HEK293 (cell line): ENCODE data around the gene TNFAIP8L3.

Source experiments
- CTCF ChIA-PET: fragments of 350-600 bp; formaldehyde crosslinking; extraction: SDS; loops from one replicate; lab custom pipeline; 2021; ENCODE audit warnings: antibody characterized with exemption; lab: Yijun Ruan, JAX
- POLR2A ChIA-PET: fragments of 300-600 bp; formaldehyde crosslinking; extraction: SDS; loops from one replicate; lab custom pipeline; 2020; ENCODE audit warnings: antibody characterized with exemption, inconsistent platforms; lab: Yijun Ruan, JAX
- H3K27ac ChIP-seq: fragments of 200-500 bp; sonication (Bioruptor generic); 2 replicates; pipeline ENCODE4 v1.5.1; 2014; ENCODE audit warnings: low read depth, low read length, control low read depth, inconsistent platforms; ENCODE audit errors: extremely low read depth
- H3K36me3 ChIP-seq, 2 experiments: fragments of 200-500 bp in 1 of 2; sonication (Bioruptor generic) in 1 of 2; 1 replicate in 1 of 2; 2 replicates in 1 of 2; pipeline ENCODE4 v1.5.1; 2014 to 2017; ENCODE audit warnings: inconsistent platforms in 2 of 2, low read length in 2 of 2; ENCODE audit not compliant: control insufficient read depth in 2 of 2, insufficient read depth in 1 of 2
- H3K4me1 ChIP-seq: fragments of 200-500 bp; sonication (Bioruptor generic); 2 replicates; pipeline ENCODE4 v1.5.1; 2014; ENCODE audit warnings: mild to moderate bottlenecking, low read length, inconsistent platforms; ENCODE audit not compliant: control insufficient read depth, insufficient read depth
- H3K4me3 ChIP-seq: 2 replicates; pipeline ENCODE4 v1.5.1; 2011; ENCODE audit warnings: low read depth, mild to moderate bottlenecking, control low read depth, low read length, moderate library complexity
- H3K9me3 ChIP-seq: fragments of 200-500 bp; sonication (Bioruptor generic); 2 replicates; pipeline ENCODE4 v1.5.1; 2014; ENCODE audit warnings: low read depth, low read length, inconsistent platforms; ENCODE audit not compliant: control insufficient read depth, insufficient read depth
- GFI1B ChIP-seq: fragments of 450-650 bp; formaldehyde crosslinking; IDR thresholded peaks from 2 replicates; pipeline ENCODE4 v1.5.1; 2016; ENCODE audit warnings: missing biosample characterization, missing genetic modification characterization
- GLI2 ChIP-seq: fragments of 450-650 bp; formaldehyde crosslinking; IDR thresholded peaks from 2 replicates; pipeline ENCODE4; 2017; ENCODE audit warnings: missing biosample characterization, missing genetic modification characterization, low read depth, borderline replicate concordance
- ZBTB17 ChIP-seq: fragments of 450-650 bp; formaldehyde crosslinking; IDR thresholded peaks from 2 replicates; pipeline ENCODE4 v1.5.1; 2016; ENCODE audit warnings: missing biosample characterization, missing genetic modification characterization
- ZBTB20 ChIP-seq: fragments of 450-650 bp; formaldehyde crosslinking; IDR thresholded peaks from 2 replicates; pipeline ENCODE4 v1.5.1; 2016; ENCODE audit warnings: missing biosample characterization, missing genetic modification characterization
- ZFP69B ChIP-seq: fragments of 450-650 bp; formaldehyde crosslinking; IDR thresholded peaks from 2 replicates; pipeline ENCODE4 v1.5.1; 2016; ENCODE audit warnings: missing biosample characterization, missing genetic modification characterization
- ZNF10 ChIP-seq: fragments of 450-650 bp; formaldehyde crosslinking; IDR thresholded peaks from 2 replicates; pipeline ENCODE4 v1.5.1; 2017; ENCODE audit warnings: missing biosample characterization, missing genetic modification characterization
- ZNF157 ChIP-seq: fragments of 450-650 bp; formaldehyde crosslinking; IDR thresholded peaks from 2 replicates; pipeline ENCODE4 v1.5.1; 2016; ENCODE audit warnings: missing biosample characterization, missing genetic modification characterization
- ZNF274 ChIP-seq, 2 experiments: fragments of 200-500 bp in 1 of 2; fragments of 450-650 bp in 1 of 2; sonication (Bioruptor generic) in 1 of 2; formaldehyde crosslinking in 1 of 2; IDR thresholded peaks; 2 replicates each; pipeline versions ENCODE4 v1.5.1 to v1.6.1; 2014 to 2016; ENCODE audit warnings: borderline replicate concordance in 1 of 2, inconsistent platforms in 1 of 2, low read length in 1 of 2, missing biosample characterization in 1 of 2, missing genetic modification characterization in 1 of 2
- ZNF280D ChIP-seq: fragments of 450-650 bp; formaldehyde crosslinking; IDR thresholded peaks from 2 replicates; pipeline ENCODE4 v1.5.1; 2016; ENCODE audit warnings: missing biosample characterization, missing genetic modification characterization
- ZNF394 ChIP-seq: fragments of 450-650 bp; formaldehyde crosslinking; IDR thresholded peaks from 2 replicates; pipeline ENCODE4 v1.5.1; 2016; ENCODE audit warnings: missing biosample characterization, missing genetic modification characterization, mild to moderate bottlenecking, moderate library complexity, borderline replicate concordance
- ZNF548 ChIP-seq: fragments of 450-650 bp; formaldehyde crosslinking; IDR thresholded peaks from 2 replicates; pipeline ENCODE4 v1.5.1; 2016; ENCODE audit warnings: missing biosample characterization, missing genetic modification characterization
- ZNF555 ChIP-seq: fragments of 450-650 bp; formaldehyde crosslinking; conservative IDR thresholded peaks from 2 replicates; pipeline ENCODE4 v1.5.1; 2017; ENCODE audit warnings: missing biosample characterization, mild to moderate bottlenecking, missing genetic modification characterization, inconsistent platforms
- ZNF558 ChIP-seq: fragments of 450-650 bp; formaldehyde crosslinking; IDR thresholded peaks from 2 replicates; pipeline ENCODE4 v1.5.1; 2016; ENCODE audit warnings: missing biosample characterization, missing genetic modification characterization
- ZNF596 ChIP-seq: fragments of 450-650 bp; IDR thresholded peaks from 2 replicates; pipeline ENCODE4 v1.5.0; 2018; ENCODE audit warnings: missing biosample characterization, mild to moderate bottlenecking, missing genetic modification characterization, moderate library complexity
- ZNF623 ChIP-seq: fragments of 450-650 bp; formaldehyde crosslinking; IDR thresholded peaks from 2 replicates; pipeline ENCODE4 v1.5.1; 2016; ENCODE audit warnings: missing biosample characterization, missing genetic modification characterization
- ZNF701 ChIP-seq: fragments of 450-650 bp; formaldehyde crosslinking; IDR thresholded peaks from 2 replicates; pipeline ENCODE4 v1.5.1; 2016; ENCODE audit warnings: missing biosample characterization, missing genetic modification characterization
- ZNF768 ChIP-seq: fragments of 450-650 bp; formaldehyde crosslinking; IDR thresholded peaks from 2 replicates; pipeline ENCODE4 v1.5.1; 2018; ENCODE audit warnings: missing biosample characterization, mild to moderate bottlenecking, missing genetic modification characterization
- TF ChIP-seq, protein P1 (sequence below): fragments of 450-650 bp; formaldehyde crosslinking; IDR thresholded peaks from 2 replicates; pipeline ENCODE4 v1.5.1; 2016; ENCODE audit warnings: missing biosample characterization, missing genetic modification characterization
- TF ChIP-seq, protein P2 (sequence below): fragments of 450-650 bp; formaldehyde crosslinking; IDR thresholded peaks from 2 replicates; pipeline ENCODE4 v1.5.1; 2016; ENCODE audit warnings: missing biosample characterization, missing genetic modification characterization
- TF ChIP-seq, protein P3 (sequence below): fragments of 450-650 bp; formaldehyde crosslinking; IDR thresholded peaks from 2 replicates; pipeline ENCODE4 v1.5.1; 2016; ENCODE audit warnings: missing biosample characterization, missing genetic modification characterization
- TF ChIP-seq, protein P4 (sequence below): fragments of 450-650 bp; formaldehyde crosslinking; IDR thresholded peaks from 2 replicates; pipeline ENCODE4 v1.5.0; 2017; ENCODE audit warnings: missing biosample characterization, missing genetic modification characterization, borderline replicate concordance

Gene TNFAIP8L3

DNA sequence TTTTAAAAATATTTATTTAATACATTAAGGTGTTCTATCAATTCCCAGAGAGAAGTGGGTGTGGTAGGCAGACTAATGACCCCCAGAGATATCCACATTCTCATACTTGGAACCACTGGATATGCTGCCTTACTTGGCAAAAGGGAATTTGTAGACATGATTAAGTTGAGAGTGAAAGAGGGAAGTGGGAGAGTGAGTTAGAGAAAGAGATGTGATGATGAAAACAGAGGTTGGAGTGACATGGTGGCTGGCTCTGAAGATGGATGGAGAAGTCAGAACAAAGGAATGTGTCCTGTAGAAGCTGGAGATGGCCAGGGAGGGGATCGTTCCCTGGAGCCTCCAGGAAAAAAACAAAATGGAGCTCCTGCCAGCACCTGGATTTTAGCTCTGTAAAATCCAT is 32.0 kb downstream of the TNFAIP8L3 start (continued):
- TF ChIP-seq, protein P1, sequence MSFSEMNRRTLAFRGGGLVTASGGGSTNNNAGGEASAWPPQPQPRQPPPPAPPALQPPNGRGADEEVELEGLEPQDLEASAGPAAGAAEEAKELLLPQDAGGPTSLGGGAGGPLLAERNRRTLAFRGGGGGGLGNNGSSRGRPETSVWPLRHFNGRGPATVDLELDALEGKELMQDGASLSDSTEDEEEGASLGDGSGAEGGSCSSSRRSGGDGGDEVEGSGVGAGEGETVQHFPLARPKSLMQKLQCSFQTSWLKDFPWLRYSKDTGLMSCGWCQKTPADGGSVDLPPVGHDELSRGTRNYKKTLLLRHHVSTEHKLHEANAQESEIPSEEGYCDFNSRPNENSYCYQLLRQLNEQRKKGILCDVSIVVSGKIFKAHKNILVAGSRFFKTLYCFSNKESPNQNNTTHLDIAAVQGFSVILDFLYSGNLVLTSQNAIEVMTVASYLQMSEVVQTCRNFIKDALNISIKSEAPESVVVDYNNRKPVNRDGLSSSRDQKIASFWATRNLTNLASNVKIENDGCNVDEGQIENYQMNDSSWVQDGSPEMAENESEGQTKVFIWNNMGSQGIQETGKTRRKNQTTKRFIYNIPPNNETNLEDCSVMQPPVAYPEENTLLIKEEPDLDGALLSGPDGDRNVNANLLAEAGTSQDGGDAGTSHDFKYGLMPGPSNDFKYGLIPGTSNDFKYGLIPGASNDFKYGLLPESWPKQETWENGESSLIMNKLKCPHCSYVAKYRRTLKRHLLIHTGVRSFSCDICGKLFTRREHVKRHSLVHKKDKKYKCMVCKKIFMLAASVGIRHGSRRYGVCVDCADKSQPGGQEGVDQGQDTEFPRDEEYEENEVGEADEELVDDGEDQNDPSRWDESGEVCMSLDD (tag by site-specific recombination), result no peak
- no peak for TF ChIP-seq ZNF623

GRCh38 chr15:51060030-51060673 is 34.6 kb downstream of the TNFAIP8L3 start:
- Histone ChIP-seq H3K9me3 (no peaks in the 10 kb centered on the region), H3K27ac (no peak overlapping the region), H3K4me1 (no peaks in the 10 kb centered on the region), H3K36me3 (no peaks in the 10 kb centered on the region), H3K4me3 (no peak overlapping the region)
- CTCF ChIA-PET, result interaction anchor here (0.6 to 1.3 kb wide), 2 partner anchors 8 to 73 kb away, joined by 3 to 7 read pairs; no protein-coding TSS in a partner anchor
- TF ChIP-seq ZBTB20 (tag by site-specific recombination), result no peak
- POLR2A ChIA-PET, result interaction anchor here (0.6 kb wide), 1 partner anchor 112 kb away, joined by 4 read pairs; no protein-coding TSS in a partner anchor

DNA sequence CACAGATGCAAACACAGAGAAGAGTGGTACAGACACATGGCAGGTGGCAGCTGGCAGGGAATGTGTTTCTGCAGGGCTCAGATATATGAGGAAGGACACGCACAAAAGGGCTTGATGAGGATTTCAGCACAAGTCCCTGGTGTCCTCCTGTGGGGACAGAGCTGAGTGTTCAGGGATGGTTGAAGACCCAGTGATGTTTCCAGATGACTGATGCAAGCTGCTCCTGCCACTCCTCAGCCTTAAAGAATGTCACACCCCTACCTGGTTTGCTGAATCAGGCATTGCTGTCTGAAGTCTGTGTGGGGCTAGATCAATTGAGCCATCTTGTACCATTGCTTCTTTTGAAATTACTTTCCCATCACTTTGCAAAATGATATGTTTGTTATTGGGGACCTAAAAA is 40.2 kb downstream of the TNFAIP8L3 start:
- no peak for TF ChIP-seq ZNF280D (tag by site-specific recombination)
- no peak for TF ChIP-seq ZNF157 (tag by site-specific recombination)
- no peak for TF ChIP-seq ZNF394 (tag by site-specific recombination)
- no peak for TF ChIP-seq ZNF555 (tag by site-specific recombination)
- TF ChIP-seq ZNF623, result no peak
- TF ChIP-seq, protein P2, sequence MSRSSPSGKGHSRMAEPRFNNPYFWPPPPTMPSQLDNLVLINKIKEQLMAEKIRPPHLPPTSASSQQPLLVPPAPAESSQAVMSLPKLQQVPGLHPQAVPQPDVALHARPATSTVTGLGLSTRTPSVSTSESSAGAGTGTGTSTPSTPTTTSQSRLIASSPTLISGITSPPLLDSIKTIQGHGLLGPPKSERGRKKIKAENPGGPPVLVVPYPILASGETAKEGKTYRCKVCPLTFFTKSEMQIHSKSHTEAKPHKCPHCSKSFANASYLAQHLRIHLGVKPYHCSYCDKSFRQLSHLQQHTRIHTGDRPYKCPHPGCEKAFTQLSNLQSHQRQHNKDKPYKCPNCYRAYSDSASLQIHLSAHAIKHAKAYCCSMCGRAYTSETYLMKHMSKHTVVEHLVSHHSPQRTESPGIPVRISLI, result no peak
- TF ChIP-seq ZNF558 (tag by site-specific recombination), result no peak
- TF ChIP-seq ZBTB17 (tag by site-specific recombination), result no peak
- no peak for TF ChIP-seq ZNF596 (tag by site-specific recombination)
- TF ChIP-seq, protein P3, sequence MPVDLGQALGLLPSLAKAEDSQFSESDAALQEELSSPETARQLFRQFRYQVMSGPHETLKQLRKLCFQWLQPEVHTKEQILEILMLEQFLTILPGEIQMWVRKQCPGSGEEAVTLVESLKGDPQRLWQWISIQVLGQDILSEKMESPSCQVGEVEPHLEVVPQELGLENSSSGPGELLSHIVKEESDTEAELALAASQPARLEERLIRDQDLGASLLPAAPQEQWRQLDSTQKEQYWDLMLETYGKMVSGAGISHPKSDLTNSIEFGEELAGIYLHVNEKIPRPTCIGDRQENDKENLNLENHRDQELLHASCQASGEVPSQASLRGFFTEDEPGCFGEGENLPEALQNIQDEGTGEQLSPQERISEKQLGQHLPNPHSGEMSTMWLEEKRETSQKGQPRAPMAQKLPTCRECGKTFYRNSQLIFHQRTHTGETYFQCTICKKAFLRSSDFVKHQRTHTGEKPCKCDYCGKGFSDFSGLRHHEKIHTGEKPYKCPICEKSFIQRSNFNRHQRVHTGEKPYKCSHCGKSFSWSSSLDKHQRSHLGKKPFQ (tag by site-specific recombination), result no peak
- no peak for TF ChIP-seq ZFP69B (tag by site-specific recombination)
- no peak for TF ChIP-seq ZNF701 (tag by site-specific recombination)
- no peak for TF ChIP-seq GFI1B (tag by site-specific recombination)
- TF ChIP-seq ZNF548 (tag by site-specific recombination), result no peak
- TF ChIP-seq ZNF274 (IDR thresholded peaks at IDR 0.05; ENCODE audit: low read length), result no peak
- no peak for TF ChIP-seq ZNF274 (tag by site-specific recombination; IDR thresholded peaks at IDR 0.05; ENCODE audit: borderline replicate concordance)
- TF ChIP-seq ZNF768 (tag by site-specific recombination), result no peak
- TF ChIP-seq, protein P4, sequence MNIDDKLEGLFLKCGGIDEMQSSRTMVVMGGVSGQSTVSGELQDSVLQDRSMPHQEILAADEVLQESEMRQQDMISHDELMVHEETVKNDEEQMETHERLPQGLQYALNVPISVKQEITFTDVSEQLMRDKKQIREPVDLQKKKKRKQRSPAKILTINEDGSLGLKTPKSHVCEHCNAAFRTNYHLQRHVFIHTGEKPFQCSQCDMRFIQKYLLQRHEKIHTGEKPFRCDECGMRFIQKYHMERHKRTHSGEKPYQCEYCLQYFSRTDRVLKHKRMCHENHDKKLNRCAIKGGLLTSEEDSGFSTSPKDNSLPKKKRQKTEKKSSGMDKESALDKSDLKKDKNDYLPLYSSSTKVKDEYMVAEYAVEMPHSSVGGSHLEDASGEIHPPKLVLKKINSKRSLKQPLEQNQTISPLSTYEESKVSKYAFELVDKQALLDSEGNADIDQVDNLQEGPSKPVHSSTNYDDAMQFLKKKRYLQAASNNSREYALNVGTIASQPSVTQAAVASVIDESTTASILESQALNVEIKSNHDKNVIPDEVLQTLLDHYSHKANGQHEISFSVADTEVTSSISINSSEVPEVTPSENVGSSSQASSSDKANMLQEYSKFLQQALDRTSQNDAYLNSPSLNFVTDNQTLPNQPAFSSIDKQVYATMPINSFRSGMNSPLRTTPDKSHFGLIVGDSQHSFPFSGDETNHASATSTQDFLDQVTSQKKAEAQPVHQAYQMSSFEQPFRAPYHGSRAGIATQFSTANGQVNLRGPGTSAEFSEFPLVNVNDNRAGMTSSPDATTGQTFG (tag by site-specific recombination), result no peak
- TF ChIP-seq ZNF10 (tag by site-specific recombination), result no peak
- no peak for TF ChIP-seq GLI2 (tag by site-specific recombination)
- H3K9me3 ChIP-seq, result no peaks in the 10 kb centered on the region
- H3K4me1 ChIP-seq, result no peaks in the 10 kb centered on the region
- no peak overlapping the region for H3K4me3 ChIP-seq
- ChIA-PET CTCF (interaction anchor here (1.2 kb wide), 1 partner anchor 109 kb away, joined by 3 read pairs; no protein-coding TSS in a partner anchor), POLR2A (no interaction called here)
- no peak overlapping the region for H3K27ac ChIP-seq
- no peaks in the 10 kb centered on the region for H3K36me3 ChIP-seq
